B cell (primary cell): ENCODE data around the gene OSBPL5.

Source experiments
- CTCF ChIP-seq: fragments of 200-600 bp; IDR thresholded peaks from one replicate; pipeline ENCODE4 v1.8.0; 2022; ENCODE audit warnings: antibody characterized with exemption, mild to moderate bottlenecking
- EZH2 ChIP-seq: IDR thresholded peaks from 2 replicates; pipeline ENCODE4 v1.6.1; 2012; ENCODE audit warnings: borderline replicate concordance, low read depth, mild to moderate bottlenecking, moderate library complexity, low read length; ENCODE audit not compliant: insufficient read depth, poor library complexity, severe bottlenecking

- TF ChIP-seq CTCF, result no peak
- TF ChIP-seq EZH2, result no peak
These were observed 121.1 kb downstream of the OSBPL5 start for GRCh38 chr11:3044004-3044403.
